HG02885 (cell line): ENCODE results near the gene SLC44A4.
A peak's percentile ranks its signal among the peaks of the same experiment; 100 is the strongest.
"Not testable (repeated sequence)": the region's sequence is repeated elsewhere in the genome, so short reads cannot be mapped to it uniquely, and the experiment has no call there.

Source experiments
- ATAC-seq: cut with Tn5 transposase; IDR thresholded peaks from one replicate; pipeline ENCODE4 v1.9.1; 2021; ENCODE audit warnings: mild to moderate bottlenecking; ENCODE audit not compliant: unreplicated experiment, poor library complexity

Gene SLC44A4

DNA sequence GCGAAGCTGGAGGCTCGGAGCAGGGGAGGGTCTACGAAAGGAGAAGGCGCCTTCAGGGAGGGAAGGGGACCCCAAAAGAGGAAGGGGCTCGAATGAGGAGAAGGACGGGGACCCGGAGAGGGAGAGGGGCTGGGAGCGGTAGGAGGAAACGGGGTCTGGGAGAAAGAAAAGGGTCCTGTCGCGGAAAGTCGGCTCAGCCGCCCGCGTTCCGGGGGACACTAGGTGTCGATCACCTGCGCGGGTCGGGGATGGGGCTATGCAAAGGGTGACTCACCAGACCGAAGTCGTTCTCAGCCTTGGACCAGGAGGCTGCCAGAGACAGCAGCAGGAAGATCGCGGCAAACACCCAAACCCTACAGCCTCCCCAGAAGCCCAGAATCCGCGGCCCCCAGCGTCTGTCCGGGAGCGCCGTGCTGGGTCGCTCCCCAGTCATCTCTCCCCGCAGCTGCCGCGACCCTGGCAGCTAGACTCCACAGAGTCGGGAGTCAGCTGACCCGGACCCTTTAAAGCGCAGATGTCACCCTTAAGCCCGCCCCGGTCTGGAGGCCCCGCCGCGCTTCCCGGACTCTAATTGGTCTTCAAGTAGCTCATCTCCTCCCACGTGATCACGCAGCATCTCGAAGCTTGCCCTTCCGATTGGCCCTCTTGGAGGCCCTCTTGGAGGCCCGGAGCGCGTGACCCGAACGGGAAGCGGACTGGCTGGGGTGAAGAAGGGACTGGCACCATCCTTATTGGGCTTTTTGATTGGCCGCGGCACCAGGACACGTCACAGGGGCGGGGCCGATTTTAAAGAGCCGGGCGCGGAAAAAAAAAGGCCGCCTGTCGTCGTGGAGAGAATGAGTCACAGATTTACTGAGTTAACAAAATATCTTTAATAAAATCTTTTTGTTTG is 16.2 kb downstream of the SLC44A4 start, which contains the start of gene NEU1:
Gene NEU1 (minus strand): TSS at position 478 of the 892 bp plus-strand sequence. CDS start 45 bp downstream, at position 433.
- peak; percentile 92 for ATAC-seq

GRCh38 chr6:31861919-31862343 is 16.9 kb downstream of the SLC44A4 start:
- no peak for ATAC-seq

DNA sequence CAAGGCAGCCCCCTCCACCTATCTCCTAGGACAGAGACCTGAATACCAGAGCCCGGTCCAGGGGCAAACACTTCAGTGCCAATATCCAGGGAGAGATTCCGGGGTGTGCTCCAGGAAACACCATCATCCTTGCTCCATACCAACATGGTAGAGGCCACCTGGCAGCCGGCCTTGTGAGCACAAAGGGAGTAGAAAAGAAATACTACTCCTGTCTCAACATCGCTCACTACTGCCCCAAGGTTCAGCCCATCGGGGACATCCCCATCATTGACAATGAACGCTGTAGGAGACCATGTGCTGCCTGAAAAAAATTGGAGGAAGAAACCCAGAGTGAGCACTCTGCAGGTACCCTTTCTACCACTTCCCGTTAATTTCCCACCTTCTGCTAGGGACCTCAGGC is 17.6 kb downstream of the SLC44A4 start:
- no peak for ATAC-seq

DNA sequence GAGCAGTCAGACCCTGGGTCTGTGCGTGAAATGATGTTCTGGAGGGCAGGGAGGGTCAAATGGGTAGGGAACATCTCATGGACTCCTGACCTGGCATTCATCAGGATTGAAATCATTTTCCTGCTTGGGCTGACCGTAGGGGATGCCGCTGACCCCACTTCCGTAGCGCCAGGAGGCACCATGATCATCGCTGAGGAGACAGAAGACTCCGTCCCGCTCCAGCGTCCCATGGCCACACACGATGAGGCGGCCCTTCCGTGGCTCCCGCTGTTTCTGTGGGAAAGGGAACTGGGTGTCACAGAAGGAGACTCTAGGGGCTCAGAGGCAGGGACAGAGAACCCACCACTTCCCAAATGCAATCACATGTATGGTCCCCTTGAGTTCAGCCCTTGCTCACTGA is 18.4 kb downstream of the SLC44A4 start:
- ATAC-seq, result no peak

- ATAC-seq, result no peak
Measured at GRCh38 chr6:31859923-31860322, 18.9 kb downstream of the SLC44A4 start.

GRCh38 chr6:31858707-31859106 is 20.1 kb downstream of the SLC44A4 start:
- ATAC-seq, result no peak

DNA sequence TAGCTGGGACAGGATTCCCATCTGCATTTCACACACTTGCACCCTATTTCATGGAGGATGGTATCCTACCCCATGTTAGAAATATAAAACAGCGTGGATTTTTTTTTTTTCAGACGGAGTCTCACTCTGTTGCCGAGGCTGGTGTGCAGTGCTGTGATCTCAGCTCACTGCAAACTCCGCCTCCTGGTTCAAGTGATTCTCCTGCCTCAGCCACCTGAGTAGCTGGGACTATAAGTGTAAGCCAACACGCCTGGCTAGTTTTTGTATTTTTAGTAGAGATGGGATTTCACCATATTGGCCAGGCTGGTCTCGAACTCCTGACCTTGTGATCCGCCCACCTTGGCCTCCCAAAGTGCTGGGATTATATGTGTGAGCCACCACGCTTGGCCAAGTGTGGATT is 21.0 kb downstream of the SLC44A4 start:
- not testable (repeated sequence) for ATAC-seq

DNA sequence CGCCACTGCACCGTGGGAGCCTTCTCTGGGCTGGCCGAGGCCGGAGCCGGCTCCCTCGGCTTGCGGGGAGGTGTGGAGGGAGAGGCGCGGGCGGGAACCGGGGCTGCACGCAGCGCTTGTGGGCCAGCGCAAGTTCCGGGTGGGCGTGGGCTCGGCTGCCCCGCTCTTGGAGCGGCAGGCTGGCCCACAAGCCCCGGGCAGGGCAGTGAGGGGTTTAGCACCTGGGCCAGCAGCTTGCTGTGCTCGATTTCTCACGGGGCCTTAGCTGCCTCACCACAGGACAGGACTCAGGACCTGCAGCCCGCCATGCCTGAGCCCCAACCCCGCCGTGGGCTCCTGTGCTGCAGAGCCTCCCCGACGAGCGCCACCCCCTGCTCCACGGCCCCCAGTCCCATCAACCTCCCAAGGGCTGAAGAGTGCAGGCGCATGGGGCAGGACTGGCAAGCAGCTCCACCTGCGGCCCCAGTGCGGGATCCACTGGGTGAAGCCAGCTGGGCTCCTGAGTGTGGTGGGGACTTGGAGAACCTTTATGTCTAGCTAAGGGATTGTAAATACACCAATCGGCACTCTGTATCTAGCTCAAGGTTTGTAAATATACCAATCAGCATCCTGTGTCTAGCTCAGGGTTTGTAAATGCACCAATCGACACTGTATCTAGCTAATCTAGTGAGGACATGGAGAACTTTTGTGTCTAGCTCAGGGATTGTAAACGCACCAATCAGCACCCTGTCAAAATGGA is 26.6 kb downstream of the SLC44A4 start:
- ATAC-seq, result not testable (repeated sequence)

GRCh38 chr6:31851485-31851832 is 27.3 kb downstream of the SLC44A4 start:
- no peak for ATAC-seq

- no peak for ATAC-seq
Measured at GRCh38 chr6:31850765-31851484, 27.9 kb downstream of the SLC44A4 start.

GRCh38 chr6:31847276-31847978 is 31.4 kb downstream of the SLC44A4 start:
- no peak for ATAC-seq

DNA sequence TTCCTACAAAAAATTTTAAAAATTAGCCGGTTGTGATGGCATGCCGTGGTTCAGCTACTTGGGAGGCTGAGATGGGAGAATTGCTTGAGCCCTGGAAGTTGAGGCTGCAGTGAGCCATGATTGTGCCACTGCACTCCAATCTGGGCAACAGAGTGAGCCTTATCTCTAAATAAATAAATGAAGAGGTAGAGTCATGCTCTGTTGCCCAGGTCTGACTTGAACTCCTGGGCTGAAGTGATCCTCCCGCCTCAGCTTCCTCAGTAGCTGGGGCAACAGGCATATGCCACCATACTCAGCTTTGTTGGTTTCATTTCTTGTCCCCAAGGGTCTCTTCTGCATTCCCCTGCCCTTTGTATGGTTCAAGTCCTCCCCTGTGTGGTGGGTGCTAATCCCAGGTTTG is 34.3 kb downstream of the SLC44A4 start:
- no peak for ATAC-seq

GRCh38 chr6:31842053-31842452 is 36.7 kb downstream of the SLC44A4 start:
- no peak for ATAC-seq

GRCh38 chr6:31839779-31840126 is 39.0 kb downstream of the SLC44A4 start:
- not testable (repeated sequence) for ATAC-seq

GRCh38 chr6:31838968-31839367 is 39.8 kb downstream of the SLC44A4 start:
- no peak for ATAC-seq

GRCh38 chr6:31838114-31838553 is 40.7 kb downstream of the SLC44A4 start:
- ATAC-seq, result not testable (repeated sequence)

- ATAC-seq, result no peak
Measured at GRCh38 chr6:31837369-31838113, 41.3 kb downstream of the SLC44A4 start.

DNA sequence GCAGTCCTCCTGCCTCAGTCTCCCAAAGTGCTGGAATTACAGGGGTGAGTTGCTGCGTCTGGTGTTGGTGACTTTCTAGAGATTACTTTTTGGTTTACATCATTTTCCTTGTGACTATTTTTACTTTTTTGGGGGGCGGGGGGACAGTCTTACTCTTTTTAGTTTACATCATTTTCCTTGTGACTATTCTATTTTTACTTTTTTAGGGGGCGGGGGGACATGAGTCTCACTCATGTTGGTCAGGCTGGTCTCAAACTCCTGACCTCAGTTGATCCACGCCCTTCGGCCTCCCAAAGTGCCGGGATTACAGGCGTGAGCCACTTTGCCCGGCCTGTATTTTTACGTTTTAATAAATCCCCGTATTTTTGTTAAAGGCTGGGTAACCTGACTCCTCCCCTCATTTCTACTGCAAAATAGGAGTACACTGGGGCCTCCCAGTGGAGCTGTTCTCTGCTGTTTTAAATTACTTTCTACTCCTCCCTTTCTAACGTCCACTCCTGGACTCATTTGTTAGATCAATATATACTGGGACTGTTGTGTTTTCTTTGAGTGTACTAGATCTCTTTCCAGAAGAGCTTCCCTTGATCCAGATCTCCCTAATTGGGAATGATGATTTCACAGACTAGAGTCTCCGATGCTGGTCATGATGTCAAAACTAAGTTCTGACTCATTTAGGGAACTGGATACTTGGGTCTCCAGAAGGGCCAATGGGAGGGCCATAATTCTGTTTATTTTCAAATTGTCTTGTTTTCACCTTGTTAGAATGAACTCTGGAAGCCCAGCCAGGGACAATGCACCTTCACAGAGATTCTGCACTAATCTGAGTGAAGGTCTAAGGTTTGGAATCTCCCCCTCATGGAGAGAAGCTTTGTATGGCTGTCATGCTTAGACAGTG is 42.1 kb downstream of the SLC44A4 start:
- no peak for ATAC-seq
